ENCODE results near the gene TULP1.
"Not testable (repeated sequence)": the region's sequence is repeated elsewhere in the genome, so short reads cannot be mapped to it uniquely, and the experiment has no call there.

The TULP1 gene

DNA sequence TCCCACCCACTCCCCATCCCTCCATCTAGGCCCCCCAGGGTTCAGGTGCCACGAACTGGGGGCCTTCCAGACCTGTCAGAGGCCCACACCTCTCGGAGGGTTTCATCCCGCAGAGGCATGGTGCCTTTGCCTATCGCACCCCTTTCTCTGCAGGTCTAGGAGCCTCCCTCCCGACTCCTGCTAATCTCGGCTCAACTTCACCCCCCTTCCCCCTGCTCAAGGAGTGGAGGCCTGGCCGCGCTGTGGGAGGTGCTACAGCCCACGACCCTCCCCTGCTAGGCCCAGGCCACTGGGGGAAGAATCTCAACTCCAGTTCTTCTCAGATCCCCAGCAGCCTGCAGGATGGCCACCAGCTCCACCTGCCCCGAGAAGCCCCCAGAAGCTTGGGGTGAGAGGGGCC lies at the start of gene TULP1:
TSS of gene TULP1 (minus strand) at position 157 of the 400 bp plus-strand sequence. CDS start at position 119, 38 bp downstream.
- no peak for DNase-seq

DNA sequence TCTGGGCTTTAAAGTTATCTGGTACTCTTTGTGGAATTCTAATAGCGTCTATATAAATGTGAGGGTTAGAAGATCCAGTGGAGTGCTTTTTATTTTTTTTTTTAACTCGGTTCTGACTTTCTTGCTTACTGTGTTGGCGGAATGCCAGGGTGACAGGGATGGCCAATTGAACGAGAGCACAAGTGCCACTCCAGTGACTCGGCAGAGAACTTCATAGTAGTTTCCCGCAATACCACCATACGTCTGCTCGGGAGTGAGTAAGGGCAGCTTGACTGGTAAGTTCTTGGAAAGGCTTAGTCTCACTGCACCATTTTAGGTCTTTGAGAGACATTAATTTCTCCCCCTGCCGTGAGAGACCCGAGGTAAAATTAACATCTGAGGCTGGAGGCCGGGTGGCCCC lies 49.4 kb upstream of the TULP1 start:
- no peak for DNase-seq

DNA sequence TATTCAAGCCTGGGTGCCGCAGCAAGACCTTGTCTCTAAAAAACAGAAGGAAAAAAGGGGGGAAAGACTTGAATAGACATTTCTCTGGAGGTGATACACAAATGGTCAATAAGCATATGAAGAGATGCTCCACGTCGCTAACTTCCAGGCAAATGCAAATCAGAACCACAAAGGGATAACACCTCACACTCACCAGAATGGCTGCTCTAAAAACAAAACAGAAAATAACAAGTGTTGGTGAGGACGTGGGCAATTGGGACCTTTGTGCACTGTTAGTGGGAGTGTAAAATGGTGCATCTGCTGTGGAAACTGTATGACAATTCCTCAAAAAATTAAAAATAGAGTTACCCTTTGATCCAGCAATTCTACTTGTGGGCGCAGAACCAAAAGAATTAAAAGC lies 48.4 kb upstream of the TULP1 start:
- no peak for DNase-seq

DNA sequence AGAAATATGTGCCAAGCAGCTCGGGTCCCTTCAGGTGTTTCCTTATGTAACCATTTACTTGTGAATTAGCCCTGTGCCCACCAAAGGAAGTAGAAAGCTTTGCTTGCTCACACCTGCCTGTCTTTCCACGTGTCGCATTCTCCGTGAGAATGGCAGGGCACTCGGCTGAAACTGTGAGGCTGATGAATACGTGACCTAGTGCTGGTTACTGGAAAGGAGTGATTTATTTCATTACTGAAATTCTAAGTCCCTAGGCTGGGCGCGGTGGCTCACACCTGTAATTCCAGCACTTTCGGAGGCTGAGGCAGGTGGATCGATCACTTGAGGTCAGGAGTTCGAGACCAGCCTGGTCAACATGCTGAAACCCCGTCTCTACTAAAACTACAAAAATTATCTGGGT lies 45.9 kb upstream of the TULP1 start:
- DNase-seq: no peak

DNA sequence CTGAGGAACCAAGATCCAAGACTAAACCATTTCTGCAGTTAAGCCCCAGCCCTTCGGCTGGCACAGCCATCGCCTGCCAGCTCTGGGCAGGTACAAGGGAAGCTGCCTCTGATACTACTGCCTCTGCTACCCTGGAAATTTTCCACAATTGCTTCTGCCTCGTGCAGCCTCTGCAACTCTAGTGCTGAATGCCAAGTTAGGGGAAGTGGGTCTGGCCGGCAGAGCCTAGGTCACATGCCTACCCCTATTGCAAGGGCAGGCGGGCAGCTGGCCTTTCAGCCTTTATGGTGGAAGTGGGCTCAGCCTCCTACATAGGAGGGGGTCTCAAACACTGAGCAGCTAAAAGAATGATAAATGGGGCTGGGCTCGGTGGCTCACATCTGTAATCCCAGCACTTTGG lies 44.5 kb upstream of the TULP1 start:
- no peak for DNase-seq

DNA sequence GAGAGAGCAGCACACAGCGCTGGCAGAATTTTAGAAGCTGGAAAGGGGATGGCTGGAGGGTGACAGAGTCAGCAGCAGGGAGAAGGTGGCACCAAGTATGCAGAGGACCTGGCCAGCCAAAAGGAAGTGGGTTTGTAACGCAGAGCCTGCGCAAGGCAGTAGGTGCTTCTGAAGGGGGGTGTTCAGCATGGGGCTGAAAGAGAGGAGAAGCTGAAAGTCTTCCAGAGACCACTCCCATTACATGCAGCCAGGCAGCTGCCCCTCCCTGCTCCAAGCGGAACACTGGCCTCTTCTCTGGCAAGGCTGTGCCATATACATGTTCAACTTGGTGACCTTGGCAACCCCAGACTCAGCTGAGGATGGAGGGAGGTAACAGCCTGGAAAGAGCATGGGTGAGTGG lies 42.1 kb upstream of the TULP1 start:
- DNase-seq: no peak

DNA sequence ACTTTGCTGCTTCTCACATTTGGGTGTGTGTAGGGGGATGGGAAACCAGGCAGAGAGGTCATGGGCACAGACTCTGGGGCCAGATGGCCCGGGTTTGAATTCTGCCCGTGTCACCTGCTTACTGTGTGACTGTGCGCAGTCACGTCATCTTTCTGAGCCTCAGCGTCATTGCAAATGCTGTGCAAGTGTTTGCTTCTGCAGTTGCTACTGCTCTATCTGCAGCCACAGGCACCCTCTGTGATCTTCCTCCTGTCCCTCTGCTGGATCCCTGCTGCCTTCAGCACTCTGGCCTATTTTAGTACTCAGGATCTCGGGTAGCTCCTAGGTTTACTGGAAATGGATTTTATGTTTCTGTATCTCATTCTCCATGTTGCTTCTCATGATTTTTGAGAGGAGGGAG lies 40.6 kb upstream of the TULP1 start:
- DNase-seq: no peak

DNA sequence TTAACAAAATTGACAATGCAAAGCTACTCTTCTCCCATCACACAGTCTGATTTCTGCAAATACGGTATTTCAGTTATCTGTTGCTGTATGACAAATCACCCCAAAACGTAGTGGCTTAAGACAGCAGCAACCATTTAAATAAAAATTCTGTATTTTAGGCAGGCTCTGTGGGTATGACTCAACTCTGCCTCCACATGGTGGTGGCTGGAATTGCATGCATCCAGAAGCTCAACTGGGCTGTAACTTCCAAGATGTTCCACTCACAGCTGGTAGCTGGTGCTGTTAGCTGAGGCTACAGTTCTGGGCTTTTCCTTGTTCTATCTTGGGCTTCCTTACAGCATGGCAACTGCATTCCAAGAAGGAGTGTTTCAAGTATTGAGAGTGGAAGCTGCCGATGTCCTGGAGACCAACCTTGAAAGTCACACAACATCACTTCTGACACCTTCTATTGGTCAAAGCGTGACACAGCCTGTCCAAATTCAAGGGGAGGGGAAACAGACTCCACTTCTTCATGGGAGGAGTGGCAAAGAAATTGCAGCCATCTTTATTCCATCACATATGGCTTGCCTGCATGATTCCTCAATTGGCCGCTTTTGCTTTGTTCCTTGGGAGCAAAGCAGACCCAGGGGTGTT lies 39.7 kb upstream of the TULP1 start:
- DNase-seq: peak; percentile 58

DNA sequence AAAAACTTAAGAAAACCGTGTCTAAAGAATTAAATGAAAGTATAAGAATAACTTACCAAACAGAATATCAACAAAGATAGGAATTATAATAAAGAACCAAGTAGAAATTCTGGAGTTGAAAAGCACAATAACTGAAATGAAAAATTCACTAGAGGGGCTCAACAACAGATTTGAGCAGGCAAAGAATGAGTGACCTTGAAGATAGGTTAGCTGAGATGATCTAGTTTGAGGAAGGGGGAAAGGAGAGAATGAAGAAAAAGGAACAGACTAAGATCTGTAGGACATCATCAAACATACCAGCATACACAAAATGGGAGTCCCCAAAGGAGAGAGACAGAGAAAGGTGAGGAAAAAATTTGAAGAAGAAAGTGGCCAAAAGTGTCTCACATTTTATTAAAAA lies 37.7 kb upstream of the TULP1 start:
- DNase-seq: no peak

DNA sequence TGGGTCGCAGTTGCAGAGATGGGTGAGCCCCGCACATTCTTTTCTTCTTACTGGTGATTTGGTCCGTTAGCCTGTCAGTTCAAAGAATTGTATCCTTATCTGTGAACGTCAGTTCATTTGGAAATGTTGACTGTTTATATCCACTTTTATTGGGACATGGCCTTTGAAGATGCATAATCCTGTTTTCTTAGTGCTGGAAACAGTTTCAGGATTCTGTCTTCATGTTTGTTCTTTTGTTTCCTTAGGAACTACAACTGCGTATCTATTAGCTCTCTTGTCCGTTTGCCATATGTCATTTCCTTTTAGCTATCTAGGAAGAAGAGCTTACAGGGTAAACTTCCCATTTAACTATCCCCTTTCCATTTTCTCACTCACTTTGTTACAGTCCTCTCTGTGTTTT lies 35.0 kb upstream of the TULP1 start:
- DNase-seq: no peak

DNA sequence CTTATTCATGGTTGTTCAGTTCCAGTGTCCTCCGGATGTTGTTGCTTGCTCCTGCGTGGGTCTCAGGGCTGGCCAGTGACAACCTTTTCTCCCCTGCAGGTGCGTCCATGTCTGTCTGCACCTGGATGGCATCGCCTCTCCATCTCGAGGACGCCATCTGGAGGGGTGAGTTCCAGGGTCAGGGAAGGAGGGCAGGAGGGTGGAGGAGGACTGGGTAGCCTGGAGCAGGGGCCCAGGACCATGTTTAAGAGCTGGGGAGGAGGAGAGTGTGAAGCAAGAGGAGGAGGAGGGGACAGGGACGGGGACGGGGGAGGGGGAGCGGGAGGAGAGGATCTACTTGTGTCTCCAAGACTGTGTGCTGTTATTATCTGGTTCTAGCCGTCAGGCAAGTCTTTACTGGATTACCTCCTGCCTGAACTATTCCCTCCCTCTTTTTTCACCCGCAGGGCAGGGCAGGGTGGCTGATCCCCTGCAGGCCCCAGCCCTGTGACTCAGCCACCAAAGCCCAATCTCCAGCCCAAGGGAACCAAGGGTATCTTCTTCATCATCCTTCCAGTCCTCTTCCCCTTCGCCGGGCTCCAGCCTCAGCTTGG lies 32.2 kb upstream of the TULP1 start:
- no peak for DNase-seq

DNA sequence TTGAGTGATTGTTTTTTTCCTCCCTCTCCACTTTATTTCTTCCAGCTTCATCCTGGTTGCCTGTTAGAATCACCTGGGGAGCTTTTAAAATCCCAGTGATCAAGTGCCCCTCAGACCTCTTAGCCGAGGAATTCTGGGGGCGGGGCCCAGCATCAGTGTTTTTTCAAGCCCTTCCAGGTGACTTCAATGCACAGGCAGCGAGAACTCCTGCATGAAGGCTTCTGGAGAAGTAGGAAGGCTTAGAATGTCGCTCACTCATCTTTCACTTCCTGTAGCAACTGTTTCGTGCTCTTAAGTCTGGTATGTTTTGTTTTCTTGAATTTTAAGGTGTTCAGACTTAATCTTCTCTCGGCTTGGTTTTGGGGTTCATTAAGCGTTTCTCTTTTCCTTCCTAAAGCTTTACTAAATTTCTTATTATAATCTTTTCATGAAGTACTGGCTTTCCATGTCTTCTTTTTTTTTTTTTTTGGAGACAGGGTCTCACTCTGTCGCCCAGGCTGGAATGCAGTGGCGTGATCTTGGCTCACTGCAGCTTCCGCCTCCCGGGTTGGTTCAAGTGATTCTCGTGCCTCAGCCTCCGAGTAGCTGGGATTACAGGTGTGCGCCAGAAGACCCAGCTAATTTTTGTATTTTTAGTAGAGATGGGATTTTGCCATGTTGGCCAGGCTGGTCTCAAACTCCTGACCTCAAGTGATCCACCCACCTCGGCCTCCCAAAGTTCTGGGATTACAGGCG lies 30.9 kb upstream of the TULP1 start:
- DNase-seq: no peak

DNA sequence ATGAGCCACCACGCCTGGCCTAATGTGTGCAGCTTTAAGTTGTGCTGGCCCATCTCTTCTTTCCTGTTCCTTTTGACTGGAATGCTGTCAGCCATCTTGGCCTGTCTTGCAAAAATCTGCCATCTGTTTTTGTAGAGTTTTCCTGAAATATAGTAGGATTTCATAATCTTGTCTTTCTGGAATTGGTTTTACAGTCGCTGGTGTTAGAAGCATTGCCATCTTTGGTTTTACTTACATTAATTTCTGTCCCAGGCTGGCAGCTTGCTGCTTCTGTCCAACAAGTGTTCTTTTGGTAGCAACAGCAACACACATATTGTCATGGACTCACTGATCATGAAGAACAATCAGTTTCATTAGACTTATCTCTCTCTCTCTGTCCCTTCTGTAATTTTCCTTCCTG lies 29.1 kb upstream of the TULP1 start:
- no peak for DNase-seq

DNA sequence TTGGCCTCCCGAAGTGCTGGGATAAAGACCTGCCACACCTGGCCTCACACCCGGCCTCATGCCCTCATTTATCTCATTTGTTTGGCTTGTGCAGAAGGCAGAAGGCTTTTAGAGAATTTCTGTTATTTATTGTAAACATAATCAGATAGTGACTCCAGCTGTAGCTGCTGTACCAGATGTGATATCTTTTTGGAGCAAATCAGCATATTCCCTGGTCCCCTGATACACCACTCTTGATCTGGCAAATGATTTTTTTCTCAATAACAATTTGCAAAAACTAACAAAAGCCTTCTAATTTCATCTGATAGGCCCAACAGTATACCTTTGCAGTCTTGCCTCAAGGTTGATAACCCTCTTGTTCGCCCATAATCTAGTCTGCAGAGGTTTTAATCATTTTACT lies 26.5 kb upstream of the TULP1 start:
- DNase-seq: no peak

DNA sequence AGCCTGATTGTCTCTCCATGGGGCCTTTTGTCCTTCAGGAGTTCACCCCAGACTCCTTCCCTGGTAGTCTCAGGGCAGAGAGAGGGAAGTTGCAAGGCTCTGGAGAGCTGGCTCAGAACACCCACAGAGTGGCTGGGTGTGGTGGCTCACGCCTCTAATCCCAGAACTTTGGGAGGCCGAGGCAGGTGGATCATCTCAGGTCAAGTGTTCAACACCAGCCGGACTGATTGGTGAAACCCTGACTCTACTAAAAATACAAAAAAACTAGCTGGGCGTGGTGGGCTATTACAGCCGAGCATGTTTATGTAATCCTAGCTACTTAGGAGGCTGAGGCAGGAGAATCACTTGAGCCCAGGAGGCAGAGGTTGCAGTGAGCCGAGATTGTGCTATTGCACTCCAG lies 23.2 kb upstream of the TULP1 start:
- DNase-seq: not testable (repeated sequence)

DNA sequence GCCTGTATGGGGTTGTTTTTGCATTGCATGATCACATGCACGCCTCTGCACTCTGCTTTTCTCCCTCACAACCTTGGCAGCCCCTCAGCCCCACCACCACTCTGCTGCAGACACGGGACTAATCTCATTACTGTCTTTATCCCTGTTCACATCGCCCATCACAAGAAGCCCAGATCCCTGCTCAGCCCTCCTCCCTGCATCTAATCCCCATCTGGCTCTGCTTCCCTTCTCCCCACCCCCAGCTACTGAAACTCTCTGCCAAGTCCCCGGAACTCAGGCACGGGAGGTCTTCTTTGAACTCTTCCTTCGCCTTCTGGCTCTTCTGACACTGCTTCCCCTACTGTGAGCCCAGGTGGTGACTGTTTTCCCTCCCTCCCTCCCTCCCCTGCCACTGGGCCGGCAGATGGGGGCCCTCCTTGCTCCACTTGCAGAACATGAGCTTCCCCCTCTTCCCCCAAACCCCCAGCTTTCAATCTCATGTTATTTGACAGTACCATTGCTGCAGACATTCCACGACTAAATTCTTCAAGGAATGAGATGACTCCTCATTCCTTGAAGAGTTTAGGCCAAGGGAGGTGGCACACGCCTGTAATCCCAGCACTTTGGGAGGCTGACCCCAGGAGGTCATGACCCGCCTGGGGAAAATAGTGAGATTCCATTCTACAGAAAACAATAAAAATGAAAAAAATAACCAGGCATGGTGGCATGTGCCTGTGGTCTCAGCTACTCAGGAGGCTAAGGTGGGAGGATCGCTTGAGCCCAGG lies 21.9 kb upstream of the TULP1 start:
- no peak for DNase-seq

DNA sequence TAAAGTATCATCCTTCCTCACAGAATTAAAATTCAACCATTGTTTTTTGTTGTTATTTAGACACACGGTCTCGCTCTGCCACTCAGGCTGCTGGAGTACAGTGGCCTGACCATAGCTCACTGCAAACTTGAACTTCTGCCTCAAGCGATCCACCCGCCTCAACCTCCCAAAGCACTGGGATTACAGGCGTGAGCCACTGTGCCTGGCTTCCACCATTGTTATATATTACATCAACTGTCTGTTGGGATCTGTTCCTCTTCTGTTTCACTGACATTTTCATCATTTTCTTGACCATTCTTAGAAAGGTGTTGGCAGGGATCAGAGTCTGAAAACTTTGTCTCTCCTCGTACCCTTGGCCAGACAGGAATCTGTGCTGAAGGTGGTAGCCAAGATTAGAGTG lies 21.3 kb upstream of the TULP1 start:
- DNase-seq: no peak

DNA sequence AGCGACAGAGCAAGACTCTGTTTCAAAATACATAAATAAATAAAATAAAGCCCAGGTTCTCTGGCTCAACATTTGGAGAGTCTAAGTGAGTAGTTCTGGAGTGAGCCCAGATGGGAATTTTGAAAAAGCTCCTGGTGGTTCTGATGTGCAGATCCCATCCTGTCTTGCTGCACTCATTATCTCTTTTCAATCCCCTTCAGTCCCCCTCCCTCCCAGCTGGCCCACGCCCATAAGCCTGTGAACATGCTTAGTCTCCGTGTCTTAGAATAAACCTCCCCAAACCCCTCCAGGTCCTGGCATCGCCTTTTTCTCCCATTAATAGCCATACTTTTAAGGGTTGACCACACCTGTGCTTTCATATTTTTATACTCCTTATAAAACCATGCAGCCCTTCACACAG lies 19.4 kb upstream of the TULP1 start:
- DNase-seq: no peak

DNA sequence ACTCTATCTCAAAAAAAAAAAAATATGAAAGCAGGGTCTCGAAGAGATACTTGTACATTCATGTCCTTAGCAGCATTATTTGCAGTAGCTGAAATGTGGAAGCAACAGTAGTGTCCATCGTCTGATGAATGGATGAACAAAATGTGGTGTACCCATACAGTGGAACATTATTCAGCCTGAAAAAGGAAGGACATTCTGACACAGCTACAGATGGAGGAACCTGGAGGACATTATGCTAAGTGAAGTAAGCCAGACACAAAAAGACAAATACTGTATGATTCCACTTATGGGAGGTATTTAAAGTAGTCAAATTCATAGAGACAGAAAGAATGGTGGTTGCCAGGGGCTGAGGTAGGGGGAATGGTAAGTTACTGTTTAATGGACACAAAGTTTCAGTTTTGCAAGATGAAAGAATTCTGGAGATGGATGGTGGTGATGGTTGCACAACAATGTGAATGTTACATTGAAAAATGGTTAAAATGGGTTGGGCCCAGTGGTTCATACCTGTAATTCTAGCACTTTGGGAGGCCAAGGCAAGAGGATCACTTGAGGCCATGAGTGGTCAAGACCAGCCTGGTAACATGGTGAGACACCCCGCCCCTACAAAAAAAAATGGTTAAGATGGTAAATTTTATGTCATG lies 11.8 kb upstream of the TULP1 start:
- DNase-seq: no peak

DNA sequence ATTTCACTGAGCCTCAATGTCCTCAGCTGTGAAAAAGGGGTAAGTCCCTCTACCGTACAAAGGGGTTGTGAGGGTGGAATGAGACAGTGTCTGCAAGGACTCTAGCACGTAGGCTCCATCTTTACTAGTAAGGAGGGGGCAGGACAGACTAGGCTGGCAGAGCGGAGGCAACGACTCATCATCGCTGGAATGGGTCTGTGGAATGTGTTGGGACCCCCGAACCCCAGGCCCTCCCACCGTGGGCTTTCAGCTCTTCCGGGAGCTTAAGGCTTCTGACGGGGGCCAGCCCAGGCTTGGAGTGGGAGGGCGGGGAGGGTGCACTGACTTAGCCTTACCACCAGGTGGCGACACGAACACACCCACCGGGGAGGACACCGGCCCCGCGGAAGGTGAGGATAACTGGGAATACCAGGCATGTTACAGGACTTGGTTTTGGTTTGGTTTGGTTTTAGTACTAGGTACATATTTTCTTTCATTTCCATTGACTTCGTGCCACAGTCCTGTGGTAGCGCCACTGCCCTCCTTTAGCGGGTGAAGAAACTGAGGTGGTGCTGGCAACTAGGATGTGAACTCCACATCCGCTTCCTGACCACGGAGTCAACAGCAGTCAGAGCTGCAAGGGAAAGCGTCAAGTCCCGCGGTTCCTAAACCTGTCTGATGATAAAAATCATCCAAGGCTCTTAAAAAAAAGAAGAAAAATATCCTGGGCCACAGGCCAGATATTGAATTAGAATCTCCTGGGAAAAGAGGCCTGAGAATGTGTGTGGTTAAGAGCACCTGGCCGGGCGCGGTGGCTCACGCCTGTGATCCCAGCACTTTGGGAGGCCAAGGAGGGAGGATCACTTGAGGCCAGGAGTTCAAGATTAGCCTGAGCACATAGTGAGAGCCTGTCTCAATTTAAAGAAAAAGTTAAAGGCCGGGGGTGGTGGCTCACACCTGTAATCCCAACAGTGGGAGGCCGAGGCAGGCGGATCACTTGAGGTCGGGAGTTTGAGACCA lies 10.3 kb upstream of the TULP1 start:
- DNase-seq: peak; percentile 59

DNA sequence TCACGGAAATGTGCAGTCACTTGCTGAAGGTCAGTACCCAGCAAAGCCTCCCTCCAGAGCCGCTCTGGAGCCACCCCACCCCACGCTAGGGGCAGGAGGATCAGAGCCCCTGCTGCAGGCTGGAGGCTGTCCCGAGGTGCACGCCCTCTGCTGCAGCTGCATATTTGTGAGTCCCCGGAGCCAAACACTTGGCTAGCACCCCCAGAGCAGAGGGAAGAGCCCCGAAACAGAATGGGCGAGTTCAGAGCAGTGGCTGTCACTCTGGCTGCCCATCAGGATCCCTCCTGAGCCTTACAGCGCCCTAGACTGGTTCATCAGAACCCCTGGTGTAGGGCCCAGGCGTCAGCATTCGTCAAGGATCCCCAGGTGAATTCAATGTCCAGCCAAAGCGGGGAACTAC lies 9.5 kb upstream of the TULP1 start:
- DNase-seq: no peak

DNA sequence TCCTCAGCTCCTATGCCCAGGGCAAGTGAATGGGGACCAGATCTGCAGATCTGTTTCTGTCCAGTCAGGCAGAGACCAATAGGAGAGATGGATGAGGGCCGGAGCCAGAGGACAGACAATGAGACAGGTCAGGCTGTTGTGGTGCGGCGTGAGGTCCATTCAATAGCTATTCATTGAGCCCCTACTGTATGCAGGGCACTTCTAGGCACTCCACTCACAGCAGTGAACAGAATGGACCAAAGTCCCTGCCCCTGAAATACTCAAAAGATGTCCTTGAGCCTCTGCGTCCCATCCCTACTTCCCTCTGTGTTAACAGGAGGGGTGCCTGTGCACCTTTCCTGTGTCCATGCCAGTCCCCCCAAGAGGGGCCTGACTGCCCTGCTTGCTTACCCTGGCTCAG lies 8.5 kb upstream of the TULP1 start:
- DNase-seq: no peak

Data from CD4-positive, alpha-beta T cell treated with Interleukin-4 for 4 hours (primary cell).